Common myeloid progenitor, CD34-positive (primary cell): ENCODE results near the gene MMP25.

ENCODE experiments used
- CTCF ChIA-PET: fragments of 350-600 bp; sonication (Branson Sonifier 250); formaldehyde crosslinking; loops from one replicate; lab custom pipeline; 2021; ENCODE audit warnings: antibody characterized with exemption; lab: Charles Lee
- POLR2A ChIA-PET: fragments of 350-600 bp; sonication (Branson Sonifier 250); formaldehyde crosslinking; loops from one replicate; lab custom pipeline; 2021; ENCODE audit warnings: antibody characterized with exemption; lab: Charles Lee
- DNase-seq, 3 donors: peaks; one replicate each; pipeline versions ENCODE4 v3.0.0 to v3.0.0-alpha.2; 2013
- H3K27ac ChIP-seq, 2 experiments: 1 replicate in 1 of 2; 2 replicates in 1 of 2; pipeline ENCODE4 v1.7.0; 2013; ENCODE audit warnings: inconsistent platforms in 2 of 2, low read length in 2 of 2, mild to moderate bottlenecking in 2 of 2, low read depth in 1 of 2, moderate library complexity in 1 of 2; ENCODE audit not compliant: severe bottlenecking in 2 of 2, insufficient read depth in 1 of 2, poor library complexity in 1 of 2
- H3K27me3 ChIP-seq, 5 experiments: replicated peaks in 2 of 5; 1 replicate in 3 of 5; 2 replicates in 2 of 5; pipeline versions ENCODE4 v1.6.1 to v1.7.0; 2013; ENCODE audit warnings: low read length in 4 of 5, mild to moderate bottlenecking in 2 of 5, moderate library complexity in 2 of 5, inconsistent platforms in 1 of 5; ENCODE audit not compliant: insufficient read depth in 5 of 5, control insufficient read depth in 4 of 5
- H3K36me3 ChIP-seq, 4 experiments: 1 replicate in 2 of 4; 2 replicates in 2 of 4; pipeline versions ENCODE4 v1.6.1 to v1.7.0; 2013; ENCODE audit warnings: low read length in 3 of 4, control low read depth in 1 of 4, mild to moderate bottlenecking in 1 of 4; ENCODE audit not compliant: control insufficient read depth in 4 of 4, insufficient read depth in 4 of 4
- H3K4me1 ChIP-seq, 4 experiments: 1 replicate in 3 of 4; 2 replicates in 1 of 4; pipeline versions ENCODE4 v1.6.1 to v1.7.1; 2013; ENCODE audit warnings: low read length in 3 of 4, mild to moderate bottlenecking in 3 of 4, control low read depth in 1 of 4, inconsistent platforms in 1 of 4, moderate library complexity in 1 of 4; ENCODE audit not compliant: control insufficient read depth in 4 of 4, insufficient read depth in 4 of 4; ENCODE audit errors: control extremely low read depth in 1 of 4
- H3K4me3 ChIP-seq, 7 experiments: 1 replicate in 4 of 7; 2 replicates in 3 of 7; pipeline versions ENCODE4 v1.5.1 to v1.7.0; 2013; ENCODE audit warnings: mild to moderate bottlenecking in 7 of 7, low read length in 6 of 7, moderate library complexity in 6 of 7, inconsistent platforms in 2 of 7, low read depth in 2 of 7, control low read depth in 1 of 7; ENCODE audit not compliant: insufficient read depth in 4 of 7, control insufficient read depth in 1 of 7; ENCODE audit errors: extremely low read depth in 1 of 7
- H3K9me3 ChIP-seq, 5 experiments: 1 replicate in 4 of 5; 2 replicates in 1 of 5; pipeline versions ENCODE4 v1.6.1 to v1.7.1; 2013; ENCODE audit warnings: low read length in 4 of 5, mild to moderate bottlenecking in 2 of 5, inconsistent platforms in 1 of 5, low read depth in 1 of 5, moderate library complexity in 1 of 5; ENCODE audit not compliant: control insufficient read depth in 4 of 5, insufficient read depth in 2 of 5; ENCODE audit errors: control extremely low read depth in 1 of 5
- WGBS: methylation state at CpG from one replicate; pipeline ENCODE4 v1.1.5; 2013; ENCODE audit not compliant: insufficient coverage; 5-methylcytosine and 5-hydroxymethylcytosine counted together

Gene MMP25

GRCh38 chr16:3035289-3035971 is 10.9 kb upstream of the MMP25 start:
- Histone ChIP-seq H3K36me3 (no peaks in the 10 kb centered on the region), H3K27me3 (peaks cover 7 to 98% (median 47%) of the 10 kb centered on the region in 5 experiments), H3K4me1 (peaks cover 0 to 13% (median 3%) of the 10 kb centered on the region in 4 experiments), H3K27ac (no peak overlapping the region), H3K4me3 (no peak overlapping the region), H3K9me3 (no peaks in the 10 kb centered on the region)
- ChIA-PET CTCF (interaction anchor here (1.0 to 12.5 kb wide), 9 partner anchors 6 to 99 kb away, joined by 3 to 197 read pairs (median 87); partner anchors contain the start of genes BICDL2, CLDN6, HCFC1R1 and MMP25), POLR2A (no interaction called here)
- no peak for DNase-seq
- WGBS = 39% methylated on average over 18 of the region's 19 CpGs

- Histone ChIP-seq H3K36me3 (no peaks in the 10 kb centered on the region), H3K27ac (no peak overlapping the region), H3K9me3 (no peaks in the 10 kb centered on the region), H3K27me3 (peaks cover 7 to 96% (median 46%) of the 10 kb centered on the region in 5 experiments), H3K4me1 (peaks cover 0 to 13% (median 3%) of the 10 kb centered on the region in 4 experiments), H3K4me3 (peak overlapping the region in 3 of 7 experiments; percentile 11 to 28 (median 19))
- ChIA-PET POLR2A (no interaction called here), CTCF (interaction anchor here (1.0 to 12.5 kb wide), 7 partner anchors 5 to 93 kb away, joined by 3 to 197 read pairs (median 100); partner anchors contain the start of genes BICDL2, CLDN6, HCFC1R1 and MMP25)
- 4% methylated on average over 35 of the region's 40 CpGs for WGBS
- DNase-seq = no peak
Measured at GRCh38 chr16:3035972-3036725, 10.2 kb upstream of the MMP25 start.

GRCh38 chr16:3036726-3037315 is 9.5 kb upstream of the MMP25 start, which contains the start of gene BICDL2:
Gene BICDL2, minus strand, starts transcription at chr16:3036944. Its CDS starts 1,448 bp downstream, at chr16:3035496.
- CTCF ChIA-PET = interaction anchor here (1.5 to 12.5 kb wide), 3 partner anchors 6 to 92 kb away, joined by 3 to 197 read pairs (median 141); no protein-coding TSS in a partner anchor
- peaks cover 0 to 13% (median 3%) of the 10 kb centered on the region in 4 experiments for H3K4me1 ChIP-seq
- POLR2A ChIA-PET = no interaction called here
- peak within 1 kb of the TSS in 3 of 7 experiments; percentile 11 to 28 (median 19) for H3K4me3 ChIP-seq
- H3K27ac ChIP-seq = no peak within 1 kb of the TSS
- WGBS = 6% methylated on average over 38 of the region's 44 CpGs
- H3K27me3 ChIP-seq = peaks cover 7 to 96% (median 46%) of the 10 kb centered on the region in 5 experiments
- DNase-seq = no peak
- no peaks in the 10 kb centered on the region for H3K36me3 ChIP-seq
- H3K9me3 ChIP-seq = no peaks in the 10 kb centered on the region

- Histone ChIP-seq H3K27me3 (peaks cover 7 to 96% (median 39%) of the 10 kb centered on the region in 5 experiments), H3K4me1 (peaks cover 0 to 13% (median 3%) of the 10 kb centered on the region in 4 experiments), H3K27ac (no peak overlapping the region), H3K9me3 (no peaks in the 10 kb centered on the region), H3K36me3 (no peaks in the 10 kb centered on the region), H3K4me3 (no peak overlapping the region)
- ChIA-PET CTCF (interaction anchor here (1.3 to 10.0 kb wide), 6 partner anchors 8 to 91 kb away, joined by 3 to 141 read pairs (median 5); no protein-coding TSS in a partner anchor), POLR2A (interaction anchor here (0.5 kb wide), 1 partner anchor 25 kb away, joined by 3 read pairs; no protein-coding TSS in a partner anchor)
- no peak for DNase-seq
- 55% methylated on average over 7 of the region's 11 CpGs for WGBS
Measured at GRCh38 chr16:3038256-3038655, 8.1 kb upstream of the MMP25 start.

- peaks cover 7 to 96% (median 38%) of the 10 kb centered on the region in 5 experiments for H3K27me3 ChIP-seq
- 69% methylated on average over 3 of the region's 5 CpGs for WGBS
Measured at GRCh38 chr16:3038896-3039295, 7.5 kb upstream of the MMP25 start.

GRCh38 chr16:3042376-3042775 is 4.0 kb upstream of the MMP25 start:
- ChIA-PET POLR2A (no interaction called here), CTCF (interaction anchor here (0.8 to 10.0 kb wide), 3 partner anchors 9 to 39 kb away, joined by 3 to 141 read pairs (median 4); no protein-coding TSS in a partner anchor)
- Histone ChIP-seq H3K36me3 (no peaks in the 10 kb centered on the region), H3K9me3 (no peaks in the 10 kb centered on the region), H3K27me3 (peaks cover 11 to 95% (median 39%) of the 10 kb centered on the region in 5 experiments), H3K4me1 (peaks cover 0 to 19% (median 18%) of the 10 kb centered on the region in 4 experiments), H3K4me3 (no peak overlapping the region), H3K27ac (no peak overlapping the region)
- DNase-seq = no peak
- WGBS = 83% methylated on average over 1 of the region's 3 CpGs

More at GRCh38 chr16:3038896-3039295, 7.5 kb upstream of the MMP25 start:
- no peaks in the 10 kb centered on the region for H3K36me3 ChIP-seq
- H3K9me3 ChIP-seq = no peaks in the 10 kb centered on the region
- CTCF ChIA-PET = interaction anchor here (0.6 to 10.0 kb wide), 8 partner anchors 8 to 86 kb away, joined by 3 to 141 read pairs (median 4); no protein-coding TSS in a partner anchor
- no peak overlapping the region for H3K27ac ChIP-seq
- no peak overlapping the region for H3K4me3 ChIP-seq
- POLR2A ChIA-PET = interaction anchor here (0.5 kb wide), 1 partner anchor 25 kb away, joined by 3 read pairs; no protein-coding TSS in a partner anchor
- peaks cover 0 to 13% (median 3%) of the 10 kb centered on the region in 4 experiments for H3K4me1 ChIP-seq
- DNase-seq = no peak
